Measurements from ENCODE around the gene SPRED3.
"Not testable (repeated sequence)": the region's sequence is repeated elsewhere in the genome, so short reads cannot be mapped to it uniquely, and the experiment has no call there.

Gene SPRED3

GRCh38 chr19:38422438-38422837 lies 33.9 kb downstream of the SPRED3 start:
- no peak for DNase-seq

GRCh38 chr19:38424272-38424671 lies 35.8 kb downstream of the SPRED3 start:
- no peak for DNase-seq

GRCh38 chr19:38425222-38425809 lies 36.8 kb downstream of the SPRED3 start:
- DNase-seq: no peak

GRCh38 chr19:38425810-38426466 lies 37.4 kb downstream of the SPRED3 start, which contains the start of gene RASGRP4:
Gene RASGRP4 (minus strand): TSS chr19:38426219. CDS start chr19:38426091, 128 bp downstream.
- DNase-seq: peak; percentile 86 to 89

- not testable (repeated sequence) for DNase-seq
Observed at GRCh38 chr19:38427035-38427677, 38.7 kb downstream of the SPRED3 start.

GRCh38 chr19:38429055-38429810 lies 40.7 kb downstream of the SPRED3 start:
- DNase-seq: no peak

- no peak for DNase-seq
Observed at GRCh38 chr19:38429811-38430156, 41.3 kb downstream of the SPRED3 start.

GRCh38 chr19:38430931-38431330 lies 42.4 kb downstream of the SPRED3 start:
- DNase-seq: no peak

GRCh38 chr19:38433268-38433733 lies 44.8 kb downstream of the SPRED3 start, which contains the start of gene RYR1:
Gene RYR1 (plus strand): TSS chr19:38433691. CDS start chr19:38433830, 139 bp downstream.
- no peak for DNase-seq

GRCh38 chr19:38434549-38435051 lies 46.1 kb downstream of the SPRED3 start:
- DNase-seq: no peak

- no peak for DNase-seq
Observed at GRCh38 chr19:38437295-38437694, 48.8 kb downstream of the SPRED3 start.

- no peak for DNase-seq
Observed at GRCh38 chr19:38437917-38438316, 49.4 kb downstream of the SPRED3 start.

- DNase-seq: no peak
Observed at GRCh38 chr19:38440592-38440991, 52.1 kb downstream of the SPRED3 start.

GRCh38 chr19:38441657-38442348 lies 53.3 kb downstream of the SPRED3 start:
- peak; percentile 34 to 67 for DNase-seq

GRCh38 chr19:38442736-38443135 lies 54.2 kb downstream of the SPRED3 start:
- no peak for DNase-seq

GRCh38 chr19:38443458-38443999 lies 55.0 kb downstream of the SPRED3 start:
- DNase-seq: no peak

GRCh38 chr19:38444026-38444425 lies 55.5 kb downstream of the SPRED3 start:
- DNase-seq: no peak

- DNase-seq: no peak
Observed at GRCh38 chr19:38445362-38445761, 56.9 kb downstream of the SPRED3 start.

- no peak for DNase-seq
Observed at GRCh38 chr19:38448225-38448624, 59.7 kb downstream of the SPRED3 start.

All from Kasumi-1 (cell line).